SKM-1 (cell line): ENCODE data around the gene AGAP5.

Source experiments
- DNase-seq: peaks from one replicate; lab custom pipeline; 2025; ENCODE audit not compliant: unreplicated experiment; lab: John Stamatoyannopoulos, UW

AGAP5 gene

GRCh38 chr10:73634421-73634820 lies 63.5 kb downstream of the AGAP5 start:
- DNase-seq, result no peak

GRCh38 chr10:73629165-73629564 lies 68.7 kb downstream of the AGAP5 start:
- DNase-seq, result no peak

GRCh38 chr10:73628405-73628804 lies 69.5 kb downstream of the AGAP5 start:
- DNase-seq, result no peak

DNA sequence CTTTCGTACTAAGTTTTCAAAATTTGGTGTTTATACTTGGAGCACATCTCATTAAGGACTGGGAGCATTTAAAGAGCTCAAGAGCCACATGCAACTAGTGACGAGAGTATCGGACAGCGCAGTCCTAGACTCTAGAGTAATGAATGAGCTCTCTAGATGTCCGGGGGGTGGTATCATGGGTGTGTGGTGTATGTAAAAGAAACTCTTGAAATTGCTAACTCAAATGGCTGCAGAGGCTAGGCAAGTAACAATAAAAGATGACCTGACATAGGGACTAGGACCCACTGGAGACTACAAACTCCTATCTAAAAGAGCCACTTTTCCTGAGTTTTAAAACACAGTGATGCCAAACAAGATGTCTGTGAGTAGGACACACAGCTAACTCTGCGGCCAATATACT lies 70.6 kb downstream of the AGAP5 start:
- DNase-seq, result no peak

GRCh38 chr10:73625884-73626752 lies 71.8 kb downstream of the AGAP5 start:
- peak; percentile 86 for DNase-seq

DNA sequence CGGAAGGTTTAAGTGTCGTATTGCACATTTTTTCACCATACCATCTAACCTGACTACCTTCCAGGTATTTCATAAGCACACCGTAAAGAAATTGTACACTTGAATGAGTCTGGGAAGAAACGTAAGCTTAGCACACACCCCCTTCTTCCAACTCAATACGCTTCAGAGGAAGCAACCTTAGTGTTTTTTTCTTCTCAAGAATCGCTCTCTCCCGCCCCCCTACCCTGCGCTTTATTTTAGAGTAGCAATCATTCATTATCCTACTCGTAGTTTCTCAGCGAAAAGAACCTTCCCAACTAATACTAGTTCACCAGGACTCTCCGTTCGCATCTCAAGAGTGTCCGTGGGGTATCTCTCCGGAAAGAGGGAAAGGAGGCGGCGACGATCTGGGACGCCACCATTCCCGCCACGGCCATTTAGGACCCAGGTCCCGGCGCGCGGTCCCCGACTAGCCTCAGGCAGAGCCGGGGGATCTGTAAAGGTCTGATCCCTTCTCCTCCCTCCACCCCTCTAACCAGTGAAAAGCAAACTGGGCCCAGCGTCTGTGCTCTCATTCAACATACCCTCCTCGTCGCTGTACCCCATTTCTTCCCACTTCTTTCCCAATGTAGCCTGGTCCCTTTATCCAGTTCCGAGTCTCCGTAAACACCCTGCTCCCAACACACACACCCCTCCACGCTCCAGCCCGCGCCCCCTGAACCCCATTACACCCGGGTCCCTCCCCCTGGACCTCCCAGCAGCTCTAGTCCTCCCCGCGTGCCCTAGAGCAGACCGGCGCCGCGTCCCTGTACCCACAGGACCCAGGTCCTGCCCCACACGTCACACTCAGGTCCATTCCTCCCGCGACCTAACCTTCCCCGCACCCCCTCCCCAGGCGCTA lies 72.7 kb downstream of the AGAP5 start:
- DNase-seq, result no peak
